GM18517 (cell line): ENCODE measurements around the gene EDA.
"Not testable (repeated sequence)": the region's sequence is repeated elsewhere in the genome, so short reads cannot be mapped to it uniquely, and the experiment has no call there.

Source experiments
- ATAC-seq: cut with Tn5 transposase; IDR thresholded peaks from one replicate; pipeline ENCODE4 v1.9.1; 2021; ENCODE audit warnings: mild to moderate bottlenecking, moderate library complexity; ENCODE audit not compliant: unreplicated experiment

EDA gene

GRCh38 chrX:69948276-69948797 lies 332.4 kb downstream of the EDA start:
- ATAC-seq = no peak

GRCh38 chrX:69951753-69952152 lies 335.8 kb downstream of the EDA start:
- no peak for ATAC-seq

GRCh38 chrX:69959712-69960111 lies 343.8 kb downstream of the EDA start:
- ATAC-seq = no peak

- ATAC-seq = no peak
Measured at GRCh38 chrX:69961365-69962072, 345.6 kb downstream of the EDA start.

- ATAC-seq = no peak
Measured at GRCh38 chrX:69968950-69969349, 353.0 kb downstream of the EDA start.

GRCh38 chrX:69969460-69969859 lies 353.5 kb downstream of the EDA start:
- ATAC-seq = no peak

- no peak for ATAC-seq
Measured at GRCh38 chrX:69987691-69988090, 371.8 kb downstream of the EDA start.

GRCh38 chrX:69988955-69989394 lies 373.1 kb downstream of the EDA start:
- ATAC-seq = no peak

- ATAC-seq = no peak
Measured at GRCh38 chrX:69991685-69992084, 375.8 kb downstream of the EDA start.

GRCh38 chrX:69993494-69993893 lies 377.6 kb downstream of the EDA start:
- ATAC-seq = no peak

- no peak for ATAC-seq
Measured at GRCh38 chrX:69995362-69996112, 379.6 kb downstream of the EDA start.

GRCh38 chrX:69996113-69996468 lies 380.2 kb downstream of the EDA start:
- no peak for ATAC-seq

GRCh38 chrX:69998299-69998698 lies 382.4 kb downstream of the EDA start:
- ATAC-seq = not testable (repeated sequence)

- ATAC-seq = no peak
Measured at GRCh38 chrX:70001269-70001668, 385.4 kb downstream of the EDA start.

GRCh38 chrX:70001708-70002341 lies 385.9 kb downstream of the EDA start:
- ATAC-seq = no peak

- ATAC-seq = no peak
Measured at GRCh38 chrX:70007946-70008345, 392.0 kb downstream of the EDA start.

- no peak for ATAC-seq
Measured at GRCh38 chrX:70009049-70009448, 393.1 kb downstream of the EDA start.

GRCh38 chrX:70009970-70010369 lies 394.1 kb downstream of the EDA start:
- ATAC-seq = no peak

- no peak for ATAC-seq
Measured at GRCh38 chrX:70012756-70013155, 396.8 kb downstream of the EDA start.

- no peak for ATAC-seq
Measured at GRCh38 chrX:70013466-70014381, 397.8 kb downstream of the EDA start.

- ATAC-seq = no peak
Measured at GRCh38 chrX:70016513-70016912, 400.6 kb downstream of the EDA start.
